SK-N-SH (cell line): ENCODE data around the gene LPA. TPM values are rescaled to one million over a fixed set of nuclear protein-coding genes. Genes with fewer than 3 reads are reported as not detected.
"Not testable (repeated sequence)": the region's sequence is repeated elsewhere in the genome, so short reads cannot be mapped to it uniquely, and the experiment has no call there.

Experiments
- CTCF ChIA-PET: fragments of 300-600, 350-600 bp; formaldehyde crosslinking; extraction: SDS; loops from one replicate; lab custom pipeline; 2021; lab: Yijun Ruan, JAX
- POLR2A ChIA-PET: fragments of 350-600 bp; sonication (Branson Sonifier 250); formaldehyde crosslinking; extraction: SDS; loops from one replicate; lab custom pipeline; 2020; ENCODE audit warnings: antibody characterized with exemption, inconsistent platforms; lab: Yijun Ruan, JAX
- DNase-seq: peaks from one replicate; pipeline ENCODE4 v3.0.0; 2012
- H2AFZ ChIP-seq: fragments of 200-600 bp; sonication (generic); 2 replicates; pipeline ENCODE4 v1.8.1; 2016; ENCODE audit warnings: antibody characterized with exemption, mild to moderate bottlenecking, low read depth
- H3F3A ChIP-seq: fragments of 200-600 bp; sonication (generic); replicated peaks from 2 replicates; pipeline ENCODE3; 2016; ENCODE audit warnings: antibody characterized with exemption, mild to moderate bottlenecking; ENCODE audit not compliant: insufficient read depth
- H3K27ac ChIP-seq, 2 experiments: fragments of 200-500 bp in 1 of 2; fragments of 200-600 bp in 1 of 2; sonication (Bioruptor generic) in 1 of 2; sonication (generic), shearing (Covaris generic) in 1 of 2; 2 replicates each; pipeline versions ENCODE4 v1.5.1 to v1.6.1; 2014 to 2016; ENCODE audit warnings: low read depth in 2 of 2, inconsistent platforms in 1 of 2, low read length in 1 of 2, mild to moderate bottlenecking in 1 of 2, mixed read lengths in 1 of 2
- H3K27me3 ChIP-seq: fragments of 200-600 bp; sonication (generic), shearing (Covaris generic); 2 replicates; pipeline ENCODE4 v1.6.1; 2016; ENCODE audit warnings: mixed run types; ENCODE audit not compliant: insufficient read depth
- H3K36me3 ChIP-seq, 2 experiments: fragments of 200-500 bp in 1 of 2; fragments of 200-600 bp in 1 of 2; sonication (Bioruptor generic) in 1 of 2; sonication (generic) in 1 of 2; replicated peaks in 1 of 2; 2 replicates each; pipeline versions ENCODE3 to v1.5.1; 2014 to 2016; ENCODE audit warnings: low read length in 1 of 2, mild to moderate bottlenecking in 1 of 2; ENCODE audit not compliant: insufficient read depth in 2 of 2, control insufficient read depth in 1 of 2
- H3K4me1 ChIP-seq, 2 experiments: fragments of 200-500 bp in 1 of 2; fragments of 200-600 bp in 1 of 2; sonication (Bioruptor generic) in 1 of 2; sonication (generic), shearing (Covaris generic) in 1 of 2; 2 replicates each; pipeline versions ENCODE4 v1.5.1 to v1.6.1; 2014 to 2016; ENCODE audit warnings: low read depth in 1 of 2, low read length in 1 of 2, mixed run types in 1 of 2; ENCODE audit not compliant: insufficient read depth in 2 of 2, control insufficient read depth in 1 of 2
- H3K4me2 ChIP-seq: fragments of 200-600 bp; sonication (generic), shearing (Covaris generic); 2 replicates; pipeline ENCODE4 v1.6.1; 2017; ENCODE audit warnings: mixed run types
- H3K4me3 ChIP-seq, 2 experiments: fragments of 200-500 bp in 1 of 2; fragments of 200-600 bp in 1 of 2; sonication (Bioruptor generic) in 1 of 2; sonication (generic), shearing (Covaris generic) in 1 of 2; 2 replicates each; pipeline versions ENCODE4 v1.5.1 to v1.8.1; 2014 to 2016; ENCODE audit warnings: low read depth in 2 of 2, inconsistent platforms in 1 of 2, low read length in 1 of 2, mild to moderate bottlenecking in 1 of 2, mixed read lengths in 1 of 2, moderate library complexity in 1 of 2
- H3K79me2 ChIP-seq: fragments of 200-600 bp; sonication (generic); 2 replicates; pipeline ENCODE4 v1.8.1; 2017; ENCODE audit warnings: mild to moderate bottlenecking; ENCODE audit not compliant: insufficient read depth
- H3K9ac ChIP-seq: fragments of 200-600 bp; sonication (generic); 2 replicates; pipeline ENCODE4 v1.6.1; 2017; ENCODE audit warnings: mixed run types
- H3K9me2 ChIP-seq: fragments of 200-600 bp; sonication (generic); 2 replicates; pipeline ENCODE4 v1.6.1; 2017; ENCODE audit warnings: mixed run types
- H3K9me3 ChIP-seq: fragments of 200-600 bp; sonication (generic); 2 replicates; pipeline ENCODE4 v1.6.1; 2017; ENCODE audit warnings: mixed run types, mild to moderate bottlenecking, moderate library complexity
- H4K20me1 ChIP-seq: fragments of 200-600 bp; sonication (generic); 2 replicates; pipeline ENCODE4 v1.6.1; 2017; ENCODE audit warnings: mild to moderate bottlenecking, mixed run types; ENCODE audit not compliant: insufficient read depth
- CHD2 ChIP-seq: fragments of 150-350 bp; IDR thresholded peaks from 2 replicates; pipeline ENCODE4 v1.6.1; 2018; ENCODE audit warnings: low read length; ENCODE audit not compliant: partially characterized antibody
- CTCF ChIP-seq: fragments of 200-600 bp; sonication (generic); IDR thresholded peaks from 2 replicates; pipeline ENCODE4 v1.6.1; 2017; ENCODE audit warnings: antibody characterized with exemption, mild to moderate bottlenecking, moderate library complexity
- ELF1 ChIP-seq: IDR thresholded peaks from 2 replicates; pipeline ENCODE4 v1.4.0; 2012
- EP300 ChIP-seq, 2 experiments: IDR thresholded peaks; 2 replicates each; pipeline versions ENCODE4 v1.4.0 to v1.6.1; 2012; ENCODE audit warnings: borderline replicate concordance in 1 of 2, low read depth in 1 of 2, low read length in 1 of 2
- FOXJ3 ChIP-seq: sonication (generic); formaldehyde crosslinking; IDR thresholded peaks from 2 replicates; pipeline ENCODE4 v1.5.1; 2020; ENCODE audit warnings: mild to moderate bottlenecking, missing genetic modification reagents
- GABPA ChIP-seq: IDR thresholded peaks from 2 replicates; pipeline ENCODE4 v1.4.0; 2012; ENCODE audit warnings: low read depth, mild to moderate bottlenecking
- GATA2 ChIP-seq: sonication (generic); formaldehyde crosslinking; IDR thresholded peaks from 2 replicates; pipeline ENCODE4 v1.5.0; 2020; ENCODE audit warnings: mild to moderate bottlenecking, missing genetic modification reagents
- IRF3 ChIP-seq: fragments of 150-350 bp; IDR thresholded peaks from 2 replicates; pipeline ENCODE4 v1.6.1; 2016; ENCODE audit warnings: mild to moderate bottlenecking, low read depth, low read length
- MXI1 ChIP-seq: IDR thresholded peaks from 2 replicates; pipeline ENCODE4 v1.6.1; 2012; ENCODE audit warnings: mild to moderate bottlenecking, low read depth, low read length, improper control_type of control experiment
- NFIC ChIP-seq: IDR thresholded peaks from 2 replicates; pipeline ENCODE4 v1.4.0; 2012; ENCODE audit warnings: borderline replicate concordance
- POLR2AphosphoS5 ChIP-seq: IDR thresholded peaks from 2 replicates; pipeline ENCODE4 v1.6.1; 2012; ENCODE audit warnings: low read depth, low read length
- RAD21 ChIP-seq: IDR thresholded peaks from 2 replicates; pipeline ENCODE4 v1.6.1; 2012; ENCODE audit warnings: mild to moderate bottlenecking, low read length
- RFX5 ChIP-seq: IDR thresholded peaks from 2 replicates; pipeline ENCODE4 v1.6.1; 2012; ENCODE audit warnings: mild to moderate bottlenecking, improper control_type of control experiment, low read length
- RXRA ChIP-seq: IDR thresholded peaks from 2 replicates; pipeline ENCODE4 v1.4.0; 2012; ENCODE audit warnings: low read depth, mild to moderate bottlenecking, borderline replicate concordance
- SIN3A ChIP-seq: IDR thresholded peaks from 2 replicates; pipeline ENCODE4 v1.6.1; 2012; ENCODE audit warnings: low read depth, mild to moderate bottlenecking, low read length, moderate library complexity, borderline replicate concordance
- YY1 ChIP-seq: IDR thresholded peaks from 2 replicates; pipeline ENCODE4 v1.4.0; 2012; ENCODE audit warnings: low read depth, mild to moderate bottlenecking
- WGBS: methylation state at CpG from one replicate; pipeline ENCODE4 v1.1.6; 2017; ENCODE audit warnings: low lambda C conversion rate; 5-methylcytosine and 5-hydroxymethylcytosine counted together
- polyA plus RNA-seq, 3 experiments: library from polyadenylated mRNA; depleted of rRNA; stranded (reverse); fragments of >200 nt; gene quantifications; 2 replicates each; pipeline ENCODE4 v1.2.3, GENCODE V29; 2012
- TF ChIP-seq, protein P1 (sequence below): IDR thresholded peaks from 2 replicates; pipeline ENCODE4 v1.4.0; 2012; ENCODE audit warnings: low read depth
- TF ChIP-seq, protein P2 (sequence below): IDR thresholded peaks from 2 replicates; pipeline ENCODE4 v1.4.0; 2012; ENCODE audit warnings: low read depth, borderline replicate concordance
- TF ChIP-seq, protein P3 (sequence below): IDR thresholded peaks from 2 replicates; pipeline ENCODE4 v1.4.0; 2012; ENCODE audit warnings: low read depth, borderline replicate concordance

The LPA gene
- polyA plus RNA-seq, 1 of the 3 experiments (the other 2 are of a cell fraction) = not detected

GRCh38 chr6:160697826-160698225, 33.8 kb upstream of the LPA start:
- Histone ChIP-seq H4K20me1 (no peaks in the 10 kb centered on the region), H3K79me2 (no peaks in the 10 kb centered on the region), H3K9me2 (no peaks in the 10 kb centered on the region), H3K4me3 (no peak overlapping the region), H2AFZ (no peak overlapping the region), H3K9ac (no peak overlapping the region), H3F3A (no peaks in the 10 kb centered on the region), H3K36me3 (no peaks in the 10 kb centered on the region), H3K9me3 (no peaks in the 10 kb centered on the region), H3K4me1 (no peaks in the 10 kb centered on the region), H3K27me3 (no peaks in the 10 kb centered on the region), H3K4me2 (no peak overlapping the region), H3K27ac (no peak overlapping the region)
- 2% methylated on average over 6 of the region's 6 CpGs for WGBS
- ChIA-PET POLR2A (no interaction called here), CTCF (no interaction called here)
- DNase-seq = no peak
- TF ChIP-seq FOXJ3 (CRISPR knock-in tag) = no peak
- no peak for TF ChIP-seq RAD21
- TF ChIP-seq IRF3 = no peak
- TF ChIP-seq, protein P1, sequence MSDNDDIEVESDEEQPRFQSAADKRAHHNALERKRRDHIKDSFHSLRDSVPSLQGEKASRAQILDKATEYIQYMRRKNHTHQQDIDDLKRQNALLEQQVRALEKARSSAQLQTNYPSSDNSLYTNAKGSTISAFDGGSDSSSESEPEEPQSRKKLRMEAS = no peak
- no peak for TF ChIP-seq GATA2 (CRISPR knock-in tag)
- no peak for TF ChIP-seq CTCF
- TF ChIP-seq GABPA = no peak
- TF ChIP-seq YY1 = no peak
- TF ChIP-seq ELF1 = no peak
- no peak for TF ChIP-seq RFX5
- no peak for TF ChIP-seq SIN3A
- no peak for TF ChIP-seq CHD2
- no peak for TF ChIP-seq NFIC
- TF ChIP-seq RXRA = no peak
- no peak for TF ChIP-seq POLR2AphosphoS5
- TF ChIP-seq MXI1 = no peak
- TF ChIP-seq, protein P2, sequence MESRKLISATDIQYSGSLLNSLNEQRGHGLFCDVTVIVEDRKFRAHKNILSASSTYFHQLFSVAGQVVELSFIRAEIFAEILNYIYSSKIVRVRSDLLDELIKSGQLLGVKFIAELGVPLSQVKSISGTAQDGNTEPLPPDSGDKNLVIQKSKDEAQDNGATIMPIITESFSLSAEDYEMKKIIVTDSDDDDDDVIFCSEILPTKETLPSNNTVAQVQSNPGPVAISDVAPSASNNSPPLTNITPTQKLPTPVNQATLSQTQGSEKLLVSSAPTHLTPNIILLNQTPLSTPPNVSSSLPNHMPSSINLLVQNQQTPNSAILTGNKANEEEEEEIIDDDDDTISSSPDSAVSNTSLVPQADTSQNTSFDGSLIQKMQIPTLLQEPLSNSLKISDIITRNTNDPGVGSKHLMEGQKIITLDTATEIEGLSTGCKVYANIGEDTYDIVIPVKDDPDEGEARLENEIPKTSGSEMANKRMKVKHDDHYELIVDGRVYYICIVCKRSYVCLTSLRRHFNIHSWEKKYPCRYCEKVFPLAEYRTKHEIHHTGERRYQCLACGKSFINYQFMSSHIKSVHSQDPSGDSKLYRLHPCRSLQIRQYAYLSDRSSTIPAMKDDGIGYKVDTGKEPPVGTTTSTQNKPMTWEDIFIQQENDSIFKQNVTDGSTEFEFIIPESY = no peak
- TF ChIP-seq, protein P3, sequence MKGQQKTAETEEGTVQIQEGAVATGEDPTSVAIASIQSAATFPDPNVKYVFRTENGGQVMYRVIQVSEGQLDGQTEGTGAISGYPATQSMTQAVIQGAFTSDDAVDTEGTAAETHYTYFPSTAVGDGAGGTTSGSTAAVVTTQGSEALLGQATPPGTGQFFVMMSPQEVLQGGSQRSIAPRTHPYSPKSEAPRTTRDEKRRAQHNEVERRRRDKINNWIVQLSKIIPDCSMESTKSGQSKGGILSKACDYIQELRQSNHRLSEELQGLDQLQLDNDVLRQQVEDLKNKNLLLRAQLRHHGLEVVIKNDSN = no peak
- TF ChIP-seq EP300 (IDR thresholded peaks at IDR 0.05; ENCODE audit: borderline replicate concordance in 1 of 2, low read depth in 1 of 2, low read length in 1 of 2) = no peak

DNA sequence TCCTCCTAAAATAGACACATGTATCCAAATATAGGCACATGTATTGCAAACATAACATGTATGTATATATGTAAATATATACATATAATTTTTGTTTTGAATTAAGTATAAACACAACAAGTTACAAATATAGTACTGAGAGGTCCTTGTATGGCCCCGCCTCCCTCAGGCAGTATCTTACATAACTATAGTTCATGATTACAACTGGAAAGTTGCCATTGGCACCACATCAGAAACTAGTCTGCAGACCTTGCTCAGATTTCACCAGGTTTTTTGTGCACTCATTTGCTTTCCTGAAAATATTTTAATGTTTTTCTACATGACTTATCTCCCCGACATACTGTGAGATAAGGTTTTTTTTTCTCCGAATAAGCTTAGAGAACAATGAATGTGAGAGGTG, 32.8 kb upstream of the LPA start:
- CTCF ChIA-PET, POLR2A ChIA-PET: not testable (repeated sequence)
- WGBS = 0% methylated on average over 3 of the region's 3 CpGs

DNA sequence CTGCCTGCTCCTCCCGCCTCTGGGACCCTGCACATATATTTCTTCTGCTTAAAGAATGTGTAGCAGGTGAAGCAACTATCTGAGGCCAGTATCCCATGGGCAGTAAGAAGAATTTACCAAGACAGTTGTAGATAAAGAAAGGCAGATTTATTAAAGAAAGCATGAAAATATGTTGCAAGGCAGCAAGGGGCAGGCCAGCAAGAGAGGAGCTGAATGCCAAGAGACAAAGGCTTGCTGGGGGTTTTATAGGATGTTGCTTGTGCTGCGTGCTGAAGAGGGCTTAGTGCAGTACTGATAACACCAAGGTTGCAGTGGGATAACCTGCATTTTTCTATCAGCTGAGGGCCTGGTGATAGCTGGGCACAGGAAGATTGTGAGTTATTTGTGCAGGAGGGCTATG, 31.5 kb upstream of the LPA start:
- DNase-seq, H3K4me1 ChIP-seq, H3K36me3 ChIP-seq, H3K27me3 ChIP-seq, H3F3A ChIP-seq, H3K4me3 ChIP-seq, POLR2A ChIA-PET, H3K79me2 ChIP-seq, H4K20me1 ChIP-seq, H3K9me3 ChIP-seq, H3K27ac ChIP-seq, H3K9ac ChIP-seq, CTCF ChIA-PET, H3K9me2 ChIP-seq, H3K4me2 ChIP-seq, H2AFZ ChIP-seq: not testable (repeated sequence)
- 0% methylated on average over 2 of the region's 2 CpGs for WGBS

More for the DNA sequence above, 32.8 kb upstream of the LPA start:
- H4K20me1 ChIP-seq, H3K9ac ChIP-seq, H3K36me3 ChIP-seq, H3K4me1 ChIP-seq, H3F3A ChIP-seq, H2AFZ ChIP-seq, H3K27me3 ChIP-seq, H3K9me3 ChIP-seq, H3K4me2 ChIP-seq, H3K79me2 ChIP-seq, DNase-seq, H3K27ac ChIP-seq, H3K9me2 ChIP-seq, H3K4me3 ChIP-seq: not testable (repeated sequence)
